H1 (cell line): Measurements from ENCODE around the gene OPCML. TPM values are rescaled to one million over a fixed set of nuclear protein-coding genes. Genes with fewer than 3 reads are reported as not detected.

Source experiments
- ASH2L ChIP-seq: fragments of 200-600, 300-600 bp; sonication (generic); IDR thresholded peaks from one replicate; pipeline ENCODE4 v1.7.1; 2017; ENCODE audit warnings: low read length
- ATF3 ChIP-seq: IDR thresholded peaks from 2 replicates; pipeline ENCODE4 v1.6.1; 2011; ENCODE audit warnings: low read depth, mild to moderate bottlenecking, low read length; ENCODE audit not compliant: insufficient read depth
- CHD7 ChIP-seq: fragments of 300-600 bp; sonication (generic); IDR thresholded peaks from 2 replicates; pipeline ENCODE4 v1.7.1; 2012; ENCODE audit warnings: low read length, moderate library complexity, mild to moderate bottlenecking, inconsistent platforms; ENCODE audit not compliant: insufficient replicate concordance
- CTBP2 ChIP-seq: IDR thresholded peaks from 2 replicates; pipeline ENCODE4 v1.7.0; 2011; ENCODE audit warnings: borderline replicate concordance, mild to moderate bottlenecking, moderate library complexity, mixed read lengths, low read length; ENCODE audit not compliant: insufficient read depth, insufficient read length
- MAX ChIP-seq: IDR thresholded peaks from 2 replicates; pipeline ENCODE4 v1.6.1; 2012; ENCODE audit warnings: inconsistent platforms
- NANOG ChIP-seq: IDR thresholded peaks from 2 replicates; pipeline ENCODE4 v1.6.1; 2011; ENCODE audit warnings: low read length, low read depth, mild to moderate bottlenecking, inconsistent platforms; ENCODE audit not compliant: insufficient read depth, poor library complexity, severe bottlenecking
- polyA plus RNA-seq, 7 experiments: library from polyadenylated mRNA; depleted of rRNA in 3 of 7; stranded (reverse) in 5 of 7; unstranded in 2 of 7; fragments of >200 nt in 5 of 7; fragments of 200-250 nt in 2 of 7; gene quantifications; 1 replicate in 5 of 7; 2 replicates in 1 of 7; 4 replicates in 1 of 7; pipeline versions ENCODE4 v1.2.1 to v1.2.3, GENCODE V29; 2011 to 2013; ENCODE audit warnings: missing spikeins in 2 of 7, mixed read lengths in 2 of 7
- total RNA-seq: library from RNA; stranded (reverse); fragmentation: NEBNext Ultra II Directional; extraction: Animal tissue kit (Norgen Biotek cat#: 25700); gene quantifications from 2 replicates; pipeline ENCODE4 v1.2.1, GENCODE V29; 2021

Gene OPCML
- total and polyA plus RNA-seq, 2 of the 8 experiments (the other 6 are each of a cell fraction or from before 2014, with no cell fraction given): 2.3 to 3.1 TPM

GRCh38 chr11:132925825-132926469 lies 606.4 kb downstream of the OPCML start (continued):
- TF ChIP-seq ASH2L: no peak
- no peak for TF ChIP-seq ATF3
- TF ChIP-seq NANOG: no peak
- TF ChIP-seq CHD7: no peak
- TF ChIP-seq MAX: no peak
- no peak for TF ChIP-seq CTBP2
